ENCODE measurements around the gene DMBX1. TPM values are rescaled to one million over a fixed set of nuclear protein-coding genes. Genes with fewer than 3 reads are reported as not detected.

The DMBX1 gene
- total RNA-seq, 1 experiment from 2014 or later, result 2.3 TPM

DNA sequence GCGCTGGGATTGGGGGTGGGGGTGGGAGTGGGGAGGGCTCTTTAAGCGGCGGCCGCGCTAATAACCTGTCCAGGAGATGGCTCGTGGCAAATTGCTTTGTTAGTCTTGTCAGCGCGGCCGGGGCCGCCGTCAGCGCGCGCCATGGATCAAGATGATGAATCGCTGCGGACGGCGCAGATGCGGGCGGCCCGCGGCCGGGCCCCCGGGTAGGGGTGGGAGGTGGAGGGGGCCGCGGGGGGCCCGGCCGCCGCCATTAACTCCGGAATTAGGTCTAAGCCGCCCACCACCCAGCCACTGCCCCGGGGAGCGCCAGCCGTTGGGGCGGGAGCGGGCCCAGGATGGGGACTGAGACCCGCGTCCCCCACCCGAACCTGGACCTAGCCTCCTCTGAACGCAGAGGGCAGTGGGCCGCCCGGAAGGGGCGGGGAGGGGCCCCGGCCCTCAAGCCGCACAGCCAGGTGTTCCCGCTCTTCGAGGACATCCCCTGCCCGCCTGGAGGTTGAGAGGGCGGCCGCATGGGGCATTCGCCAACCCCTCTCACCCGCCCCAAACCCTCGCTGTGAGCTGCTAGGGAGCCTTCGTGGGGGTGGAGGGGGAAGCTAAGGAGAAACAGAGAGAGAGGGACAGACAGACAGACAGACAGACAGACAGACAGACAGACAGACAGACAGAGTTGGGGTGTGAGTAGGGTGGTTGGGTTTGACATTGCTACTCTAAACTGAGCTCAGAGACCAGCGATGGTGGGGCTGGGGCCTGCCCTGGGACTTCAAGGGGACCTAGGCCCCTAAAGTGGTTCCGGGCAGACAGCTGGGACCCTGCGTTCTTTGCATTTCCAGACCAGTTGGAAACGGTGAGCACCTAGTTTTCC is 3.8 kb upstream of the DMBX1 start:
- H4K20me1 ChIP-seq (ENCODE audit: control insufficient read depth, insufficient read depth, insufficient read length), result no peaks in the 10 kb centered on the region
- no peak overlapping the region for H3K27ac Mint-ChIP-seq
- no peak overlapping the region for H3T11ph ChIP-seq (ENCODE audit: low read length)
- H3K4me3 Mint-ChIP-seq, result peak overlapping the region; percentile 34 to 68; a peak in 3 of 5 replicates
- WGBS (ENCODE audit: extremely low coverage, insufficient read length, low lambda C conversion rate), result no CpG with 5 or more reads among the region's 58 CpGs
- TF ChIP-seq, protein P1, sequence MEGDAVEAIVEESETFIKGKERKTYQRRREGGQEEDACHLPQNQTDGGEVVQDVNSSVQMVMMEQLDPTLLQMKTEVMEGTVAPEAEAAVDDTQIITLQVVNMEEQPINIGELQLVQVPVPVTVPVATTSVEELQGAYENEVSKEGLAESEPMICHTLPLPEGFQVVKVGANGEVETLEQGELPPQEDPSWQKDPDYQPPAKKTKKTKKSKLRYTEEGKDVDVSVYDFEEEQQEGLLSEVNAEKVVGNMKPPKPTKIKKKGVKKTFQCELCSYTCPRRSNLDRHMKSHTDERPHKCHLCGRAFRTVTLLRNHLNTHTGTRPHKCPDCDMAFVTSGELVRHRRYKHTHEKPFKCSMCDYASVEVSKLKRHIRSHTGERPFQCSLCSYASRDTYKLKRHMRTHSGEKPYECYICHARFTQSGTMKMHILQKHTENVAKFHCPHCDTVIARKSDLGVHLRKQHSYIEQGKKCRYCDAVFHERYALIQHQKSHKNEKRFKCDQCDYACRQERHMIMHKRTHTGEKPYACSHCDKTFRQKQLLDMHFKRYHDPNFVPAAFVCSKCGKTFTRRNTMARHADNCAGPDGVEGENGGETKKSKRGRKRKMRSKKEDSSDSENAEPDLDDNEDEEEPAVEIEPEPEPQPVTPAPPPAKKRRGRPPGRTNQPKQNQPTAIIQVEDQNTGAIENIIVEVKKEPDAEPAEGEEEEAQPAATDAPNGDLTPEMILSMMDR (conservative IDR thresholded peaks at IDR 0.05), result no peak
- H2BK5ac ChIP-seq (ENCODE audit: insufficient read length, low read length), result no peak overlapping the region
- H3K4me1 ChIP-seq (ENCODE audit: insufficient read depth, low read length), result peaks cover 2% of the 10 kb centered on the region; the same call in 1 of the 2 replicates
- H3K79me1 ChIP-seq (ENCODE audit: insufficient read depth, low read depth, low read length, poor library complexity, severe bottlenecking), result no peaks in the 10 kb centered on the region
- no peaks in the 10 kb centered on the region; a peak in 2 of 5 replicates for H3K9me3 Mint-ChIP-seq
- no peak overlapping the region for H2AK5ac ChIP-seq (ENCODE audit: insufficient read length, low read length)
- H3K27me3 ChIP-seq (ENCODE audit: insufficient read depth, low read length), result peaks cover 54% of the 10 kb centered on the region
- no peak overlapping the region for H2AFZ ChIP-seq (ENCODE audit: low read length)
- DNase-seq, result peak; percentile 41
- H3K9me3 ChIP-seq (ENCODE audit: control insufficient read depth, low read depth, low read length), result no peaks in the 10 kb centered on the region
- no peak overlapping the region for H2BK12ac ChIP-seq (ENCODE audit: insufficient read length, low read depth, low read length)
- peaks cover 22% of the 10 kb centered on the region for H3K23me2 ChIP-seq (ENCODE audit: insufficient read length, low read depth, low read length, poor library complexity, severe bottlenecking)
- H3K14ac ChIP-seq (ENCODE audit: insufficient read depth, low read length), result peak overlapping the region; percentile 53; the same call in 1 of the 2 replicates
- no peak overlapping the region for H4K8ac ChIP-seq (replicated peaks; ENCODE audit: insufficient read length, low read depth, low read length)
- peaks cover 99% of the 10 kb centered on the region for H3K27me3 Mint-ChIP-seq (ENCODE audit: low read depth)
- H2BK15ac ChIP-seq (ENCODE audit: low read depth, low read length), result no peak overlapping the region
- no peak overlapping the region for H3K4ac ChIP-seq (ENCODE audit: low read depth, low read length)
- H2BK20ac ChIP-seq (ENCODE audit: low read depth, low read length, poor library complexity, severe bottlenecking), result no peak overlapping the region
- no peak overlapping the region for H2BK120ac ChIP-seq (ENCODE audit: low read depth, low read length, poor library complexity, severe bottlenecking)
- no peak overlapping the region for H3K27ac ChIP-seq (ENCODE audit: insufficient read length, low read depth, low read length)
- H3K4me1 Mint-ChIP-seq, result peaks cover 34 to 56% of the 10 kb centered on the region in 2 experiments
- no peak overlapping the region for H3K56ac ChIP-seq (ENCODE audit: insufficient read length, low read depth, low read length)
- no peak overlapping the region for H4K91ac ChIP-seq (ENCODE audit: insufficient read length, low read depth, low read length)
- H3K23ac ChIP-seq (ENCODE audit: insufficient read length, low read depth, low read length), result no peak overlapping the region
- H3K79me2 ChIP-seq (ENCODE audit: insufficient read depth, low read length), result no peaks in the 10 kb centered on the region
- H3K9ac ChIP-seq (ENCODE audit: extremely low read depth, insufficient read length, low read length), result no peak overlapping the region
- H3K18ac ChIP-seq (ENCODE audit: insufficient read length, low read depth, low read length), result no peak overlapping the region
- peak overlapping the region; percentile 34 for H3K4me2 ChIP-seq (ENCODE audit: insufficient read depth, insufficient read length, low read length)
- H3K36me3 Mint-ChIP-seq (ENCODE audit: insufficient read depth in 1 of 3, low read depth in 3 of 3), result no peaks in the 10 kb centered on the region
- H4K5ac ChIP-seq (ENCODE audit: insufficient read length, low read depth, low read length), result no peak overlapping the region
